HG03521 (cell line): ENCODE data around the gene ORMDL1.

Experiments used
- ATAC-seq: cut with Tn5 transposase; IDR thresholded peaks from one replicate; pipeline ENCODE4 v1.9.1; 2021; ENCODE audit warnings: mild to moderate bottlenecking, moderate library complexity; ENCODE audit not compliant: unreplicated experiment

The ORMDL1 gene, protein sequence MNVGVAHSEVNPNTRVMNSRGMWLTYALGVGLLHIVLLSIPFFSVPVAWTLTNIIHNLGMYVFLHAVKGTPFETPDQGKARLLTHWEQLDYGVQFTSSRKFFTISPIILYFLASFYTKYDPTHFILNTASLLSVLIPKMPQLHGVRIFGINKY

DNA sequence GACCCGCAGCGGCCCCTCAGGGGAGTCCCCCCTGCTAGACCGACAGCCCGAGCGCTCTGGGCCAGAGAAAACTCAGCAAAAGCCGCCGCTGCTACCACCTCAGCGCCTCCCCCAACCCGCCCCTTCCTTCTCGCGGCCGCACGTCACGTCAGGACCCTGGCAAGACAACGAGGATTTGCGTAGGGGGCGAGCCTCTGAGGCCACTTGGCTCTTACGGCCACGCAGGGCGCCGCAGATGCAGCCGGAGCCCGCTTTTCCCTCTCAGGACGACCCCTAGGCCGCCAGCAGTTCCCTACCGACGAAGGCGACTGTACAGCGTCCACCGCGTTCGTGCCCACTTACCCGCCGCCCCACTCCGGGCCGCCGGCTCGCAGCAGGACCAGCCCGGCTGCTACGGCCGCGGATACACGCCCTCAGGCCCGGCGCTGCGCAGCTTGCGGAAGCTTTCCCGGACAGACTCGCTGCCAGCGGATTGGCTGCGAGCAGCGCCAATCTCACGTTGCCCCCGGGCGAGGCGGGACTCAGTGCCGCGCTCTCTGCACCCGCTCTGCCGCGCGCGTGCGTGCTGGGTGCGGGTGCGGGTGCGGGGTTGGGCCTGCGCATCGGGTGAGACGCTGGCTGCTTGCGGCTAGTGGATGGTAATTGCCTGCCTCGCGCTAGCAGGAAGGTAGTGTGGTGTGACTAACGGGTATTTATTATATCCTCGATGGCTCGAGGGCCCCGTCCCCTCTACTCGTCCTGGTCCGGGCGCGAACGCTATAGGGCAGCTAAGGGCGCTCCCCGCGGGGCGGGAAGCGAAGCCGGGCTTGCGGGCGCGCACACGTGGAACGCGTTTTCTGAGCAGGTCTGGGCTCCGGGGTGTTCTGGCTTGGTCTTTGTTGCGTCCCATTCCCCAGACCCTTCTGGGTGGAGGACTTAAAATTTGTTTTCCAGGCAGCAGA, at the start of gene ORMDL1, which contains the start of gene PMS1:
Gene ORMDL1 (minus strand): TSS at position 413 of the 941 bp plus-strand sequence. CDS start 1,744 bp downstream, outside the sequence.
Gene PMS1 (plus strand): TSS at position 524 of the 941 bp plus-strand sequence. CDS start 7,360 bp downstream, outside the sequence.
- ATAC-seq = peak; percentile 92

DNA sequence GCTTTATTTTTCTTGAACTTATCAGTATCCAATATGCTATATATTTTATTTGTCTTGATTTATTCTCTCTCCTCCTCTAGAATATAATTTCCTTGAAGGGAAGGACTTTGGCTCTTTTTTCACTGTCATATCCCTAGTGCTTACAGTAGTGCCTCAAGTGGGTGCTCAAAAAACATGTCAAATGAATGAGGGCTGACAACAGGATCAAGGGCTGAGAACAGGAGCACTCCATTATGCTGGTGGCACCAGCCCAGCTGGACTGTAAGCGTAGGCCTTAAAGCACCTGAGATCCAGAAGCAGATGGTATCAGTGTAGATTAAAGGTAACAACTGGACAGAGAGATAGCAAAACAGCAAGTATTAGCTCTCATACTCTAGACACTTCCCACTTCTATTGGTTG, 46.4 kb upstream of the ORMDL1 start:
- no peak for ATAC-seq

DNA sequence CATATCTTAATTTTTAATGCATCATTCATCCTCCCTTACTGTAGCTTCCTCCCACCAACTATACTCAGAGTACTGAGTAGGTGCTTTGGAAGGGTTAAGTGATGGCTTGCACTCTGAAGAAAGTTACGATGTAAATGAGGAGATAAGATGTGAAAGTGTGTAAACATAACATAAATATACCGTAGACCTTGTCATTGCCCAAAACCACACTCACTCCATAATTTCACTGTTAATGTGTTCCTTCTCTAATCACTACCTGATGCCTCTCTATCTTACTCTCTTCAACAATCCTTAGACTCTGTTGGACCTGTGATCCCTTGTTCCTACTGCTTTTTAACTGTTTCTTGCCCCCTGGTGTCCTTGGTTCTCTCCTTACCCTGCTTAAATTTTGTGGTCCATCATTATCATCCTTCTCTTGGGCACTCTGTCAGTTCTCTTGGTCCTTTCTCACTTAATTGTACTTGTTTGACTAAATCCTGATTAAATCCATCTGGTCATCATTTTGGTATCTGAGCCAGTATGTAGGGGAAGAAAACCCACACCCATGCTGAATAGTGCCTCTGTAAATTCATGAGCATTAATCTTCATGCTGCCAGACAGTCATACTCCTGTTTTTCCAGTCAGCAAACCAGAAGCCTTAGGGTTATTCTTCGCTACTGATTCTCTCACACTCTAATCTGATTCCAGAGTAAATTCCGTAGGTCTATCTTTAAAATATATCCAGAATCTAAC, 45.1 kb upstream of the ORMDL1 start:
- no peak for ATAC-seq

DNA sequence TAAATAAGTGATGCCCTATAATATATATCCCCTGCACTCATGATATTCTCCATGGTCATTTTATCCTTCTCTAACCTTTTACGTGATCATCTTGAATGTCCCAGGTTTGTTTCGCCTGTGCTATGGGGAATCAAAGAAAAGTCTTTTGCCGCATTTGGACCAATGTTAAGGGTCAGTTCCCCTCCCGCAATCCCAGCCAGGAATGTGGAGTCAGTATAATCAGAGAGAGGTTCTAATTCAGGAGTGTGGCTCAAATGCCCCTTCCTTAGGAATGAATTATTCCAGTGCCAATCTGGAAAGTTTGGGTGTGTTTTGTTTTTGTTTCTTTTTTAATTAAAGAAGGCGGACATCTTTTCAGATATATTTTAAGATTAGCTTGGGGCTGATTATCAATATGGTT, 41.9 kb upstream of the ORMDL1 start:
- no peak for ATAC-seq

DNA sequence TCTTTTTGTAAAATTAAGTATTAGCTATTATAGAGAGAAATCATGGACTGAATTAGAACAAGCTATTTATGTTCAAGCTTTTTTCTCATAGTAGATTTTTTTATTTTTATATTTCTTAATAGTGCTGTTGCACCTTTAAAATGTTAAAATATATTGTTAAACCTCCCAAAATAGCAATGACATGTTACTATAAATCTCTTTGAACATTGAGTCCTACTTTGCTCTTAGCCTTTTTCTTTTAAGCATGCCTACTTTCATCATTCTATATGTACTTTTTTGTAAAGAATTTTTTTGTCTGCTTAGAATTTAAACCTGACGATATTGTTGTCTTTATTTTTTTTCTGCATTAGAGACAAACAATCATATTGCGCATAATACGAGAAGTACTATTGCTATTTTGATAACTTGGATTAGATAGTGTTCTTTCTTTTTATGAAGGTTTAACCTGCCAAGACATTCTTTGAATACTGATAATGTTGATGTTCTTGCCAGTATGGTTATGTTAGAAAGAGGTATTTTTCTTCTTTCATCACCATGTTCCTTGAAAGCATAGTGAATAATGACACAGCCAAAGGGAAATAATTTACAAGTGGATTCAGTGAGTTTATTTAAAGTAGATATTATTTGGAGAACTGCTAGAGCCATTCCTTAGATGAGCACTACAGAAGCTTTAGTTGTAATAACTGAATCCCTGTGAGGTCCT, 40.7 kb upstream of the ORMDL1 start:
- no peak for ATAC-seq

DNA sequence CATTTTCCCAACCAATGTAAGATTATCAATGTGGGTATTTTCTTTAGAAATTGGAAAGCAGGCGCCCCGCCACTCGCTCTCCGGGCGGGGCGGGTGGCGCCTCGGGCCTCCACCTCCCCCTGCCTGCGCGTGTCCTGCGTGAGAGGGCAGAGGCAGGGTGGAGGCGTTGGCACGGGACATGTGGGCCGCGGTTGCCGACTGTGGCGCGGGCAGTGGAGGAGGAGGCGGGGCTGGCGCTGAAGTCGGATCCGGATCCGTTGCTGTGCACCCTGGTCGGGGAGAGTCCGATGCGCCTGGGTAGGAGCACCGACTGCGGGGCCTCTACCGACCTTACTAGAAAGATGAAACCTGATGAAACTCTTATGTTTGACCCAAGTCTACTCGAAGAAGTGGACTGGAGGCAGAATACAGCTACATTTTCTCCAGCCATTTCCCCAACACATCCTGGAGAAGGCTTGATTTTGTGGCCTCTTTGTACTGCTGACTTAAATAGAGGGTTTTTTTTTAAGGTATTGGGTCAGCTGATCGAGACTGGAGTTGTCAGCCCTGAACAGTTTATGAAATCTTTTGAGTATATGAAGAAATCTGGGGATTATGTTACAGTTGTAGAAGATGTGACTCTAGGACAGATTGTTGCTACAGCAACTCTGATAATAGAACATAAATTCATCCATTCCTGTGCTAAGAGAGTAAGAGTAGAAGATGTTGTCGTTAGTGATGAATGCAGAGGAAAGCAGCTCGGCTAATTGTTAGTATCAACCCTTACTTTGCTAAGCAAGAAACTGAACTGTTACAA, 38.0 kb upstream of the ORMDL1 start:
- no peak for ATAC-seq

DNA sequence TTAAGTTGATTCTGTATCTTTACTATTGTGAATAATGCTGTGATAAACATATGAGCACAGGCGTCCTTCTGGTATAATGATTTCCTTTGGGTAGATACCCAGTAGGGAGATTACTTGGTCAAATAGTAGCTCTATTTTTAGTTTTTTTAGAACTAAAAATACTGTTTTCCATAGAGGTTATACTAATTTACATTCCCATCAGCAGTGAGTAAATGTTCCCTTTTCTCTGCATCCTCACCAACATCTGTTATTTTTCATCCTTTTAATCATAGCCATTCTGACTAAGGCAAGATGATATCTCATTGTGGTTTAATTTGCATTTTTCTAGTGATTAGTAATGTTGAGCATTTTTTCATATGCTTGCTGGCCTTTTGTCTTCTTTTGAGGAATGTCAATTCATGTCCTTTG, 35.2 kb upstream of the ORMDL1 start:
- no peak for ATAC-seq

DNA sequence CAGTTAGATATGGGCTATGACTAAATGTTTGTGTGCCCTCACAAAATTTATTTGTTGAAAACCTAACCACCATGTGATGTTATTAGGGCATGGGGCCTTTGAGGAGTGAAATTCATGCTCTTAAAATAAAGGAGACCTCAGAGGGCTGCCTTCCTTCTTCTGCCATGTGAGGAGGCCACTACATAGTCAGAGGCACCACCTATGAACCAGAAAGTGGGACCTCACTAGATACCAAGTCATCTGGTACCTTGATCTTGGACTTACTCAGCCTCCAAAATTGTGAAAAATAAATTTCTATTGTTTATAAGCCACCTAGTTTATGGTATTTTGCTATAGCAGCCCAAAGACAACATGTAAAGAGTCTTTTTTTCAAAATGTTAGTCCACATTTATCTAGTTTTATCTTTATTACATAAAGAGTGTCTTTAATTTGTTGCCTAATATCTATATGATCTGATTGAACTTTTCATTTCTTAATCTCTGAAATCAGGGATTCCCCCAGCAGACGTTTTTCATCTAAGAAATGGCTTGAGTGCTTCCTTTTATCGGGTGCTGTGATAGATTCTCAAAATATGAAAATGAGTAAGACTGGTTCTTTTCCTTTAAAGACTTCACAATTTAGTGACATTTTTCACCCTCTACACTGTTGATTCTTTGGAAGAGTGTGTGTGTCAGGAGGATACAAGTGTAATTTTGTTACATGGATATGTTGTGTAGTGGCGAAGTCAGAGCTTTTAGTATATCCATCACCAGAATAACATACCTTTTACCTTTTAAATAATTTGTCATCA, 34.3 kb upstream of the ORMDL1 start:
- ATAC-seq = no peak

DNA sequence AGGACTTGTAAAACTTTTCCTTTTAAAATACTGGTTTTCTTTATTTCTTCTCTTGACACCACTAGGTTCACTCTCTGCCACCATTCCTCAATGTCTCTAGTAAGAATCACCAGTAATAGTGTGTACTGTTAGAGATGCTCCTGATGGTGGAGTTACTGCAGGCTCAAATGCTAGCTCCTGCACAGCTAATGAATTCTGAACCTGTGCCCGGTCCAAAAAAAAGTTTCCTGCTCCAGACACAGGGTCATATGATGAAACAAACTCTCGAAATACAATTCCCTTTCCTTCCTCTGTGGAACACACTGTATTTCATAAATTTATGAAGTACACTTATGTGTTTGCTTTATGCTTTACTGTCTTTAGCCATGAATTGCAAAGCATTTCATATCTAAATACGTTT, 19.3 kb upstream of the ORMDL1 start:
- no peak for ATAC-seq

DNA sequence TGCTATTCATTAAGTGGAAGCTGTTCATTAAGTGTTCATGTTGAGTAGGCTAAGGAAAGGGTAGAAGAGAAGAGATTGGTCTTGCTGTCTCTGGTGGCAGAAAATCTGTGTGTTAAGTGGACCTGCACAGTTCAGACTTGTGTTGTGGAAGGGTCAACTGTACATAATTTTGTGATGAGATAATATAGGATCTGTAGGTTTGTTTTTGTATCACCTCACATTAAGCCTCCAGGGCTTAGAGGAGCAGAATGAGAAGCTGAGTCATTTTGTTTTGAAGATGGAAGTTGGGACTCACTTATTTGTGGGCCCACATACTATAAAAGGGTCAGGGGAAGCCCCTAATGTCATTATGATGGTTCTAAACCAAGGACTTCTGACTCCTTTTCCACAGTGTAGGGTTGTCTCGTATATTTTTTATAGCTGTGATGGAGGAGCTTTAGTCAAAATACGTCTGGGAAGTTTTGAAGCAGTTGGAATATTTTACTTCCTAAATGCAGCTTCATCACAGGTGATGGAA, 18.3 kb upstream of the ORMDL1 start:
- ATAC-seq = no peak

DNA sequence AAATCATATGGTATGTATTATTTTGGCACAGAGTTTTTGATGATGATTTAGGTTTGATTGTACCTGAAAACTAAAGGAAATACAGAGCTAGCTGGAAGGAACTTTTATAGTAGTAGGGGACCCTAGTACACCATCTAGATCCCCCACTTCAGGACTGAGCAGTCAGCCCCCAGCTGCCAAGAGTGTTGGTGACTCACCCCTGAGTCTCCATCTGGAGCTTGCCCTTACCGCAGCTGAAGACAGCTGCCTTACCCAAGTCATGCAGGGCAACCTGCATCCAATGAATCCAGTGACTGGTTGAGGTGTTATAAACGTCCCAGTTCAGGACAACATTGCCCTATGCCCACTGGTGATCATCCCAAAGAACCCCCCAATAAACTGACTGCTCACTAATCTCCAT, 15.4 kb upstream of the ORMDL1 start:
- no peak for ATAC-seq

DNA sequence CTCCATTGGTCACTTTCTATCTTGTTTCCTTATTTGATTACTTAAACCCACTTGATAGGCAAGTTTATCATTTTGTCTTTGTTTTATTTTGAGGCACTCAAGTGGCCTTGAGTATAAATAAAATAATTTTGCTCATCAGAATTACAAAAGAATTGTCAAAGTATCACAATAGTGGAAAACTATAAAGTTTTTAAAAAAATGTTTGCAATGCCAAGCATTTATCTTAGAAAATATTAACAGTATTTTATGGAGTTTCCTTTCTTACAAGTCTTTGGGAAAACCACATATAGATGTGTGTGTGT, 14.8 kb upstream of the ORMDL1 start:
- ATAC-seq = no peak

DNA sequence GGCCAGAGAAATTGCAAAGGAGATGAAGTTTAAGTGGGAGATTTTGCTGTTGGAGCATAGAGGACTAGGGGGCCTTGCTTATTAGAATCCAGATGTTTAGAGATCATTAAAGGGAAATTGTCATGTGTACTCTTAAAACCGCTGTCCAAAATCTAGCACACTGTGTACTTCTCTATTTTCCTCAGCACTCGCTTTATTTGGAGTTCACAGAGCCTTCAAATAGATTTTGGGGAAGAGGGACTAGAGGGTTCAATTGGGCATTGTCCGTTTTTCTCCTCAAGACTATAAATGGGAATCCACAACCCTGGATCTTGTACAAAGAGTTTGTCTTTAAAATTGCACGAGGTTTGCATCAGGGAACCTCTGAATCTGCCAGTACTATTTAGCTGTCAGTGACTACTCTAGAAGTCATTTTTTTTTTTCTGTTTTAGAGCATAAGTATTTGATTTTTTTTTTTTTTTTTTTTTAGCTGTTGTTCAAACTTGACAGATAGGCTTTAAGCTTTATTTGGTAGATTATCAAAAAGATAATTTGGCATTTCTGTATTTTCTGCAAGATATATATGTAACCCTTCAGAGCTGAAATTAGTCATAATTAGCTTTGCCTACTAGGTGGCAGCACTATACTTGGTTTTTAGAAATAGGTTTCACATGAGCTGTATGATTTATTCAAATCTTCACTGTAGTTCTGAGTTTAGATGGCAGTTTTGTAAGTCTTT, 14.3 kb upstream of the ORMDL1 start:
- no peak for ATAC-seq

DNA sequence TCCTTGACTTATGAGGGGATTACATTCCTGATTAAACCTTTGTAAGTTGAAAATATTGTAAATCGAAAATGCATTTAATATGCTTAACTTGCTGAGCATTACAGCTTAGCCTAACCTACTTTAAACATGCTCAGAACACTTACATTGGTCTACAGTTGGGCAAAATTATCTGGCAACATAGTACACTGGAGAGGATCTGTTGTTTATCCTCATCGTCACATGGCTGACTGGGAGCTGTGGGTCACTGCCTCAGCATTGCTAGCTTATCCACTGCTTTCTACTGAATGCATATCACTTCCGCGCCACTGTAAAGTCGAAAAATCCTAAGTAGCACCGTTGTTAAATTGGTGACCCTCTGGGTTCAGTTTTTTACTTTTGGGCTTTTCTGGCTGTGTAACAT, 13.8 kb upstream of the ORMDL1 start:
- no peak for ATAC-seq

DNA sequence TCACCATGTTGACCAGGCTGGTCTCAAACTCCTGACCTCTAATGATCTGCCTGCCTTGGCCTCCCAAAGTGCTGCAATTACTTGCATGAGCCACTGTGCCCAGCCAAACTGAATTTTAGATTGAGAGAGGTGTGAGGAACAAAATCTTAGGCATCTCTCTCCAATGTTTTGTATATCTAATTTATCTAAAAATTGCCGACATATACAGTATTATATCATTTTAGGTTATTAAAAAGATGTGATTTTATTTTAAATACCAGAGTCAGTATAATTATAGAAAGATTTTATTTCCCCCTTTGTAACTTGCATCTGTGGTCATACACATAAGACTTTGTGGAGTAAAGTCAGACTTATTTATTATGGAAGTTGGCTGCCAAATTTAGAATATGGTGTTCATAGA, 10.2 kb upstream of the ORMDL1 start:
- no peak for ATAC-seq

DNA sequence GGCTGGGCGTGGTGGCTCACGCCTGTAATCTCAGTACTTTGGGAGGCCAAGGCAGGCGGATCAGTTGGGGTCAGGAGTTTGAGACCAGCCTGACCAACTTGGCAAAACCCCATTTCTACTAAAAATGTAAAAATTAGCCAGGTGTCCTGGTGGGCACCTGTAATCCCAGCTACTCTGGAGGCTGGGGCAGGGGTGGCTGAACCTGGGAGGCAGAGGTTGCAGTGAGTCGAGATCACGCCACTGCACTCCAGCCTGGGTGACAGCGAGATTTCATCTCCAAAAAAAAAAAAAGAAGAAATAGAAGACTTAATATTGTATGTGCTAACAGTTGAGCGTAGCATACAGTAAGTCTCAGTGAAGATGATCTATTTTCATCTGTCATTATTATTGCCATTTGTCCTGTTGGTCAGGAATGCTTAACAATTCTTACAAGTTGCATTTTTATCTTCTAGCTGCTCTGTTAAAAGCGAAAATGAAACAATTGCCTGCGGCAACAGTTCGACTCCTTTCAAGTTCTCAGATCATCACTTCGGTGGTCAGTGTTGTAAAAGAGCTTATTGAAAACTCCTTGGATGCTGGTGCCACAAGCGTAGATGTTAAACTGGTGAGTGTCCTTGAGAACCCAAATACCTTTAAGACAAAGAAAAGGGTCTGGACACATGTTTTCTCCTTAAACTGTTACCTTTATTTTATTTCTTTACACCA, 7.4 kb upstream of the ORMDL1 start:
- no peak for ATAC-seq

DNA sequence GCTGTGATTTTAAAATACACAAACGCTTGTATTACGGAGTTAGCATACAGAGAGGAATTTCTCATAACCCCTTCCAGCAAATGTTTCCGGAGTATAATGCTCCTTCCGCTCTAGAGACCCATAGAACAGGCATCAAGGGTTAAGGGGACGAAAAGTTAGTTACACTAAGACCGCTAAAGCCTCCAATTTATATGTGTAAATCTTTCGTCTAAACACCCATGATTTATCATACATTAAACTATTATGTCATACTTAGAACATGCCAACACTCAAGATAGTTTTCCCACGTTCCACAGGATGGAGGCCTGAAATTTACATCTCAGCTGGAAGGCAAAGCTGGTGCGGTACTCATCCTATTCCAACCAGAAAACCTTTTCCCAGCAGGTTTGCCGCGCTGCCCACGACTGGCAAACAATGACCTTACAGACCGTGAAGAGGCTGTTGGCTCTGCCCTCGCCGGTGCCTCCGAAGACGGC, 650 bp downstream of the ORMDL1 start:
- ATAC-seq = peak; percentile 5

DNA sequence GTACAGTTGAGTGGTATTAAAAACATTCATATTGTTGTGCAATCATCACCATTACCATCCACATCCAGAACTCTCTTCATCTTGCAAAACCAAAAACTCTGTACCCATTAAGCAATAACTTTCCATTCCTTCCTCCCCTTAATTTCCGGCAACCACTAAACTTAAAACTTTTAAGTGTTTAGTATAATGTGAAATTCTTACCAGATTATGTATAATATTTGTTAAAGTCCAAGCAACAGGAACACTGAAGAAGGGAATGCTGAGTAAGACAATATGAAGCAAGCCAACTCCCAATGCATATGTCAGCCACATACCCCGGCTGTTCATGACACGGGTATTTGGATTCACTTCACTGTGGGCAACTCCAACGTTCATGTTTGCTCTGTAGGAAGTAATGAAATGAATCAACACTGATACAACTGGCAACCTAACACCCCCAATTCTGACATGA, 1.9 kb downstream of the ORMDL1 start:
- ATAC-seq = no peak
